A673 (cell line): ENCODE measurements around the gene ADRA2A.

Experiments used
- EZH2 ChIP-seq: fragments of 200-600 bp; sonication (generic); IDR thresholded peaks from 2 replicates; pipeline ENCODE4 v1.6.1; 2017; ENCODE audit warnings: borderline replicate concordance, low read depth, mild to moderate bottlenecking, mixed read lengths, antibody characterized with exemption, low read length; ENCODE audit not compliant: poor library complexity, severe bottlenecking
- TF ChIP-seq, protein P1 (sequence below): fragments of 300-800, 200-600 bp; sonication (generic); conservative IDR thresholded peaks from 2 replicates; pipeline ENCODE4 v1.5.1; 2017; ENCODE audit warnings: low read depth, mild to moderate bottlenecking, antibody characterized with exemption, low read length, moderate library complexity, mixed read lengths

DNA sequence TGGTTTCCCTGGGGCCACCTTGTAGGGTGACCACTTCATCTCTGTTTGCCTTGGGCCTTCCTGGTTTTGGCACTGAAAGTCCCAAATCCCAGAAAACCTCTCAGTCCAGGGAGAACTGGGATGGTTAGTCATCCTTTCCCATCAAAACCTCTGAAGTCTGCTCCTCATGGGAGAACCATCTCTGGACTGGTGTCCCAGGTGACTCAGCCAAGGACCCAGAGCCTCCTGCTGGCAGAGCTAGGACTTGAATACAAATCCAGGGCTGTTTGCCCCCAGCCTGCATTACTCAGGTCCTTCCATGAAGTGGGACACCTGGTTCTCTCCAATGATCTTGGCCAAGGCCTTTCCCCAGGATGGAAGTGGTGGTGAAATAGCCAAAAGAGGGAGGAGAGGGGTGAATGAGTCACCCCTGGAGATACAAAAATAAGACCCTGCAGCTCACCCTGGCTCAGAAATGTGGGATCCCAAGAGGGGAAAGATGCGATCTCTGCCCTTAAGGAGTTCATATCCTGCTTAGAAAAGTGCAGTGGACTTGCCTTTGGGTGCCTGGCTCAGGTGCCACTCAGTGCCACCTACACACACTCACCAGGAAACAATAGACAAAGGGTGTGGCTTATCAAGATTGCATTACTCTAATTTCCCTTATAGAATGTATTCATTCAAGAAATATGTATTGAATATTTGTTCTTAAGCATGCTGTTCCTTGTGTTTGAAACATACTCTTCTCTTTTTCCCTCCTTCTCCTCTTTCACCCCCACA is 22.0 kb downstream of the ADRA2A start:
- TF ChIP-seq, protein P1, sequence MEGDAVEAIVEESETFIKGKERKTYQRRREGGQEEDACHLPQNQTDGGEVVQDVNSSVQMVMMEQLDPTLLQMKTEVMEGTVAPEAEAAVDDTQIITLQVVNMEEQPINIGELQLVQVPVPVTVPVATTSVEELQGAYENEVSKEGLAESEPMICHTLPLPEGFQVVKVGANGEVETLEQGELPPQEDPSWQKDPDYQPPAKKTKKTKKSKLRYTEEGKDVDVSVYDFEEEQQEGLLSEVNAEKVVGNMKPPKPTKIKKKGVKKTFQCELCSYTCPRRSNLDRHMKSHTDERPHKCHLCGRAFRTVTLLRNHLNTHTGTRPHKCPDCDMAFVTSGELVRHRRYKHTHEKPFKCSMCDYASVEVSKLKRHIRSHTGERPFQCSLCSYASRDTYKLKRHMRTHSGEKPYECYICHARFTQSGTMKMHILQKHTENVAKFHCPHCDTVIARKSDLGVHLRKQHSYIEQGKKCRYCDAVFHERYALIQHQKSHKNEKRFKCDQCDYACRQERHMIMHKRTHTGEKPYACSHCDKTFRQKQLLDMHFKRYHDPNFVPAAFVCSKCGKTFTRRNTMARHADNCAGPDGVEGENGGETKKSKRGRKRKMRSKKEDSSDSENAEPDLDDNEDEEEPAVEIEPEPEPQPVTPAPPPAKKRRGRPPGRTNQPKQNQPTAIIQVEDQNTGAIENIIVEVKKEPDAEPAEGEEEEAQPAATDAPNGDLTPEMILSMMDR: no peak
- TF ChIP-seq EZH2: no peak
